ENCODE measurements around the gene DAGLA. TPM values are rescaled to one million over a fixed set of nuclear protein-coding genes. Genes with fewer than 3 reads are reported as not detected.
A peak's percentile ranks its signal among the peaks of the same experiment; 100 is the strongest.

Gene DAGLA
- total RNA-seq, 4 donors from 2014 or later, result 11.9 to 31.4 (median 17.0) TPM

GRCh38 chr11:61774411-61774810, 94.2 kb downstream of the DAGLA start:
- no peak for TF ChIP-seq POLR2A (IDR thresholded peaks at IDR 0.05)
- TF ChIP-seq, protein P1, sequence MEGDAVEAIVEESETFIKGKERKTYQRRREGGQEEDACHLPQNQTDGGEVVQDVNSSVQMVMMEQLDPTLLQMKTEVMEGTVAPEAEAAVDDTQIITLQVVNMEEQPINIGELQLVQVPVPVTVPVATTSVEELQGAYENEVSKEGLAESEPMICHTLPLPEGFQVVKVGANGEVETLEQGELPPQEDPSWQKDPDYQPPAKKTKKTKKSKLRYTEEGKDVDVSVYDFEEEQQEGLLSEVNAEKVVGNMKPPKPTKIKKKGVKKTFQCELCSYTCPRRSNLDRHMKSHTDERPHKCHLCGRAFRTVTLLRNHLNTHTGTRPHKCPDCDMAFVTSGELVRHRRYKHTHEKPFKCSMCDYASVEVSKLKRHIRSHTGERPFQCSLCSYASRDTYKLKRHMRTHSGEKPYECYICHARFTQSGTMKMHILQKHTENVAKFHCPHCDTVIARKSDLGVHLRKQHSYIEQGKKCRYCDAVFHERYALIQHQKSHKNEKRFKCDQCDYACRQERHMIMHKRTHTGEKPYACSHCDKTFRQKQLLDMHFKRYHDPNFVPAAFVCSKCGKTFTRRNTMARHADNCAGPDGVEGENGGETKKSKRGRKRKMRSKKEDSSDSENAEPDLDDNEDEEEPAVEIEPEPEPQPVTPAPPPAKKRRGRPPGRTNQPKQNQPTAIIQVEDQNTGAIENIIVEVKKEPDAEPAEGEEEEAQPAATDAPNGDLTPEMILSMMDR (IDR thresholded peaks at IDR 0.05), result no peak
- TF ChIP-seq POLR2AphosphoS5 (IDR thresholded peaks at IDR 0.05), result no peak
- no peak for TF ChIP-seq EP300 (IDR thresholded peaks at IDR 0.05; ENCODE audit: low read depth)
- WGBS, 2 donors (ENCODE audit: low coverage in 1 of 2), result 85 to 90% methylated on average over 3 to 12 of the region's 12 CpGs
- intact Hi-C loops (cut with DNase I; ENCODE audit: low total_unique reads) (no loop called here), in situ Hi-C loops (cut with MboI; ENCODE audit: low pct_ligation_motif_present in 1 of 4, low pct_unique_long_range_greater_than_20kb in 1 of 4, low sequenced_read_pairs in 3 of 4) (no loop called here)
- no peak for DNase-seq
- Histone ChIP-seq H3K4me3 (no peak overlapping the region), H3K9me3 (no peaks in the 10 kb centered on the region), H3K4me1 (peaks cover 0 to 10% (median 0%) of the 10 kb centered on the region in 4 donors), H3K27me3 (no peaks in the 10 kb centered on the region), H3K36me3 (no peaks in the 10 kb centered on the region), H3K27ac (no peak overlapping the region)

DNA sequence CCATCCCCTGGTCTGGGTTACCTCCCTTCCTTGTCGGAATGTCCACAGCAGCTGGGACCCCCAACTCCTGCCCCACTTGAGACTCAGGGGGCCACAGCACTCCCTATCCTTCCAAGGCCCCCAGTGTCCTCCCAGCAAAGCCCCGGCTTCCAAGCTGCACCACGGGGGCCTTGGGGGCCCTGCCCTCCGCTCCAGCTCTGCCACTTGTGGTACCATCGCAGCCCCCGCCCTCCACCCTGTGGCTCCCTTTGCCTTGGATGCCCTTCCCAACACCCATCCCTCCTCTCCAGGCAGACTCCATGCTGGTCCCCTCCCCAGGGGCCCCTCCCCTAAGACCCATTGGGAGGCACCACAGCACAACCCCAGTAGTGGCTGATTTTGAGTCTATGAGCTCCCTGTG, 94.9 kb downstream of the DAGLA start:
- Histone ChIP-seq H3K36me3 (no peaks in the 10 kb centered on the region), H3K27me3 (no peaks in the 10 kb centered on the region), H3K4me1 (peaks cover 0 to 7% (median 0%) of the 10 kb centered on the region in 4 donors), H3K27ac (no peak overlapping the region), H3K9me3 (no peaks in the 10 kb centered on the region), H3K4me3 (no peak overlapping the region)
- no peak for TF ChIP-seq POLR2A (IDR thresholded peaks at IDR 0.05)
- TF ChIP-seq, protein P1 (IDR thresholded peaks at IDR 0.05), result no peak
- TF ChIP-seq EP300 (IDR thresholded peaks at IDR 0.05; ENCODE audit: low read depth), result no peak
- no peak for TF ChIP-seq POLR2AphosphoS5 (IDR thresholded peaks at IDR 0.05)
- in situ Hi-C loops (cut with MboI; ENCODE audit: low pct_ligation_motif_present in 1 of 4, low pct_unique_long_range_greater_than_20kb in 1 of 4, low sequenced_read_pairs in 3 of 4) (loop anchor here in 2 of 4 donors (25.0 kb wide), 1 partner anchor 337 kb away; the partner anchor contains the start of gene INCENP (in 2 of the 2)), intact Hi-C loops (cut with DNase I; ENCODE audit: low total_unique reads) (no loop called here)
- no peak for DNase-seq
- 94% methylated on average over 6 of the region's 6 CpGs; no CpG with 5 or more reads in 1 of the 2 donors for WGBS, 2 donors (ENCODE audit: low coverage in 1 of 2)

DNA sequence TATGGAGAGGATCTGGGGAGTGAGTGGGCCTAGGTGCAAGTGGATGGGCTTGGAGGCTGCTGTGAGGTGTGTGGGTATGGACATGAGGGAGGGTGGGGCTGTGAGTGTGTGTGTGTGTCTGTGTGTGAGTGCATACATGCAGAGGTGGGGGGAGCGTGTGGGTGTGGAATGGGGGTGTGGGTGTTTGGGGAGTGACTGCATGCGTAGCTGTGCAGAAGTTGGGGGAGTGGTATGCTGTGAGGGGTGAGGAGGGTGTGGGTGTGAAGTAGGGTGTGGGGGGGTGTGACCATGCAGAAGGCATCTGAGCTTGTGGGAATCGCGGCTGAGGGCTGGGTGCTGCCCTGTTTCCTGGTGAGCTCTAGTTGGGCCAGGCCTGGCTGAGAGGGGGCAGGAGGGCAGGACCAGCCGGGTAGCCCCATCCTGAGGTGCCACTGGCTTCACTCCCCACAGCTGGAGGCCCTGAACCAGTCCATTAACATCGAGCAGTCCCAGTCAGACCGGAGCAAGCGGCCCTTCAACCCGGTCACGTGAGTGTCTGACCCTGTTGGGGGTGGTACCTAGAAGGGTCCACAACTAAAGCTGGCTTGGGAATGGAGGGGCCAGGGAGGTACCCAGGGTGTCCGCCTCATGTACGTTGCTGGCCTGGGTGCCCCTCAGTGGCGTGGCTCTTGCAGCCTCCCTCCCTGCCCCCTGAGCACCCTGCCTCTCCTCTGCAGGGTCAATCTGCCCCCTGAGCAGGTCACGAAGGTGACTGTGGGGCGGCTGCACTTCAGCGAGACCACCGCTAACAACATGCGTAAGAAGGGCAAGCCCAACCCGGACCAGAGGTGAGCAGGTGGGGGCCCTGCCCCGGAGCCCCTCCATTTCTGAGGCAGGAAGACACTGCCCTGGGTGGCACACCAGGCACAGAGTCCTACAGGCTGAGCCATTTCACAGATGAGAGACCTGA, 95.7 kb downstream of the DAGLA start:
- WGBS, 2 donors (ENCODE audit: low coverage in 1 of 2), result 81% methylated on average over 19 of the region's 20 CpGs; no CpG with 5 or more reads in 1 of the 2 donors
- peaks cover 0 to 7% (median 0%) of the 10 kb centered on the region in 4 donors for H3K4me1 ChIP-seq
- no peak overlapping the region for H3K27ac ChIP-seq
- no peaks in the 10 kb centered on the region for H3K9me3 ChIP-seq
- in situ Hi-C loops (cut with MboI; ENCODE audit: low pct_ligation_motif_present in 1 of 4, low pct_unique_long_range_greater_than_20kb in 1 of 4, low sequenced_read_pairs in 3 of 4), result loop anchor here in 2 of 4 donors (25.0 kb wide), 1 partner anchor 336 kb away; the partner anchor contains the start of gene INCENP (in 2 of the 2)
- no peaks in the 10 kb centered on the region for H3K36me3 ChIP-seq
- intact Hi-C loops (cut with DNase I; ENCODE audit: low total_unique reads), result no loop called here
- TF ChIP-seq POLR2A (IDR thresholded peaks at IDR 0.05) (no peak), EP300 (IDR thresholded peaks at IDR 0.05; ENCODE audit: low read depth) (no peak), POLR2AphosphoS5 (IDR thresholded peaks at IDR 0.05) (no peak)
- TF ChIP-seq, protein P1 (IDR thresholded peaks at IDR 0.05), result no peak
- DNase-seq, result no peak
- no peaks in the 10 kb centered on the region for H3K27me3 ChIP-seq
- no peak overlapping the region for H3K4me3 ChIP-seq

DNA sequence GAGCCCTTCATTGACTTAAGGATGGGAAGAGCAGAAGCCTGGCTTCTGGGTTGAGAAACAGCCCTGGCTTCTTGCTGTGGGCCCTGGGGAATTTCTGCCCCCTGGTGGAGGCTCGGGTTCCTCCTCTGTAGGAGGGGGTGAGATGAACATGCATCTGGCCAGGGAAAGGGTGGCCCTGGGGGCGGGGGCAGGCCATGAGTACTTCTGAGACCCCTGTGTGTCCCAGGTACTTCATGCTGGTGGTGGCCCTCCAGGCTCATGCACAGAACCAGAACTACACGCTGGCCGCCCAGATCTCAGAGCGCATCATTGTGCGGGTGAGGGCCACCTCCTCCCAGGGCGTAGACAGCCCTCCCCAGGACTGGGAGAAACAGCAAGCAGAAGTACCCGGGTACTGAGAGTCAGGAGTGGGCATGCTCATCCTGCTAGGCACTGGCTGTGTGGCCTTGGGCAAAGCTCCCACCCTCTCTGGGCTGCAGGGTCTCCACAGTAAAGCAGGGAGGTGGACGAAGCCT, 96.4 kb downstream of the DAGLA start:
- no peak overlapping the region for H3K4me3 ChIP-seq
- peaks cover 0 to 7% (median 0%) of the 10 kb centered on the region in 4 donors for H3K4me1 ChIP-seq
- in situ Hi-C loops (cut with MboI; ENCODE audit: low pct_ligation_motif_present in 1 of 4, low pct_unique_long_range_greater_than_20kb in 1 of 4, low sequenced_read_pairs in 3 of 4), result loop anchor here in 2 of 4 donors (25.0 kb wide), 1 partner anchor 336 kb away; the partner anchor contains the start of gene INCENP (in 2 of the 2)
- WGBS, 2 donors (ENCODE audit: low coverage in 1 of 2), result 67% methylated on average over 8 of the region's 9 CpGs; no CpG with 5 or more reads in 1 of the 2 donors
- no peaks in the 10 kb centered on the region for H3K36me3 ChIP-seq
- DNase-seq, result peak; percentile 66
- no peaks in the 10 kb centered on the region for H3K27me3 ChIP-seq
- H3K9me3 ChIP-seq, result no peaks in the 10 kb centered on the region
- intact Hi-C loops (cut with DNase I; ENCODE audit: low total_unique reads), result no loop called here
- H3K27ac ChIP-seq, result no peak overlapping the region
- TF ChIP-seq EP300 (IDR thresholded peaks at IDR 0.05; ENCODE audit: low read depth) (no peak), POLR2AphosphoS5 (IDR thresholded peaks at IDR 0.05) (no peak), POLR2A (IDR thresholded peaks at IDR 0.05) (no peak)
- TF ChIP-seq, protein P1 (IDR thresholded peaks at IDR 0.05), result peak; percentile 44 to 73 (median 63)
